GM18873 (cell line): ENCODE results near the gene CUEDC1.
A peak's percentile ranks its signal among the peaks of the same experiment; 100 is the strongest.
"Not testable (repeated sequence)": the region's sequence is repeated elsewhere in the genome, so short reads cannot be mapped to it uniquely, and the experiment has no call there.

Experiments used
- ATAC-seq: cut with Tn5 transposase; IDR thresholded peaks from one replicate; pipeline ENCODE4 v1.9.1; 2021; ENCODE audit warnings: mild to moderate bottlenecking, moderate library complexity, moderate number of reproducible peaks; ENCODE audit not compliant: unreplicated experiment, low FRiP score

The CUEDC1 gene

GRCh38 chr17:57958391-57958790 is 3.2 kb upstream of the CUEDC1 start:
- not testable (repeated sequence) for ATAC-seq

DNA sequence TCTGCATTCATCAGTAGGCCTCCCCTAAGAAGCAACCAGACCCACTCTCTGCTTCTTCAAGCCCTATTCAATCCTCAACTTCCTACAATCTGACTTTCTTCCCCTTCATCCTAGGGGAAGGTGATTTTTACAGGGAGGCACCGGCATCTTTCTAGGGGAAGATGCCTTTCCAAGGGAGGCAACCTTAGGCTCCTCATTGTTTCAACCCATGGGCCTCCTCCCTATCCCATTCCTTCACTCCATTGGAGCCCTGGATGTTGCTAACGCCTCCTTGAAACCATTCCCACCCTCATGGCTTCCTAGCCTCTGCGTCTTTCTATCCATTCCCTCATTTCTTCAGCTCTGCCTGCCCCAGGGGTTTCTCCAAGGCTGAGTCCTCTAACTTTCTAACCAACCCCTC is 2.7 kb upstream of the CUEDC1 start:
- ATAC-seq: no peak

DNA sequence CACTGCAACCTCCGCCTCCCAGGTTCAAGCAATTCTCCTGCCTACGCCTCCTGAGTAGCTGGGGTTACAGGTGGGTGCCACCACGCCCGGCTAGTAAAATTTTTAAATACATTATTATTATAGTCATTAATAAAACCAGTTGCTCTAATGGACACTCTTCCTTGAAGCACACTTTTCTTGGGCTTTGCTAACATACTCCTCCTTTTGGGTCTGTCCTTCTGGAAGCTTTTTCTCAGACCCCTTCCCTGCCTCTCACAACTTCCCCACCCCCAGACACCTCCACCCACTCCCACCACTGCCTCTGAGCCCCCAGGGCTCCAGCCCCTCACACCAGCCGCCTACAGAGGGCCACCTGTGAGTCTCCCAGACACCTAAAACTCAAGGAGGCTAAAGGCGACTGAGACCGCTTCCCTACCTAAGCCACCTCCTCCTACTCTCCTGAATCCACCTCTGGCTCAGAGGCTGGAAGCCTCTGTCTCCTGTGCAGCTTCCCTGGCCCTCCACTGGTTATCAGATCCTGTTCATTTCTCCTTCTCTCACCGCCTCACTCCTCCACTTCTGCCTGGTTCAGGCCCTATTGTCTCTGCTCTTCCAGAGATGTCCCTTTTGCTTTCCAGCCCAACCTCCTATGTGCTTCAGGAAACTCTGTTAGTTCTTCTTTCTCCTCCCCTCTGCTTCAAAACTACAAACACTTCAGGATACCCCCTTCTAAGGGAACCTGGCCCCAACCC is 2.1 kb upstream of the CUEDC1 start:
- ATAC-seq: no peak

GRCh38 chr17:57956291-57957119 is 1.3 kb upstream of the CUEDC1 start:
- ATAC-seq: peak; percentile 63

GRCh38 chr17:57954397-57955182 is 622 bp downstream of the CUEDC1 start:
- ATAC-seq: no peak

- no peak for ATAC-seq
Measured at GRCh38 chr17:57953705-57954396, 1.4 kb downstream of the CUEDC1 start.

- no peak for ATAC-seq
Measured at GRCh38 chr17:57953219-57953618, 2.0 kb downstream of the CUEDC1 start.

DNA sequence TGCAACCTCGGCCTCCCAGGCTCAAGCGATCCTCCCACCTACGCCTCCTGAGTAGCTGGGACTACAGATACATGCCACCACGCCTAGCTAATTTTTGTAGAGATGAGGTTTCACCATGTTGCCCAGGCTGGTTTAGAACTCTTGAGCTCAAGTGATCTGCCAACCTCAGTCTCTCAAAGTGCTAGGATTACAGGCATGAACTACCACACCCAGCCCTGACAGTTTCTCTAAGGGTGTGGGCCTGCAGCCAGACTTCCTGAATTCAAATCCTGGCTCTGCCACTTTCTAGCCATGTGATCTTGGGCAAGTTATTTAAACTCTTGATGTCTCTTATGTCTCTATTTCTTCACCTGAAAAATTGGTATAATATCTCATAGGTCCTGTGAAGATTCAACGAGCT is 5.6 kb downstream of the CUEDC1 start:
- no peak for ATAC-seq

DNA sequence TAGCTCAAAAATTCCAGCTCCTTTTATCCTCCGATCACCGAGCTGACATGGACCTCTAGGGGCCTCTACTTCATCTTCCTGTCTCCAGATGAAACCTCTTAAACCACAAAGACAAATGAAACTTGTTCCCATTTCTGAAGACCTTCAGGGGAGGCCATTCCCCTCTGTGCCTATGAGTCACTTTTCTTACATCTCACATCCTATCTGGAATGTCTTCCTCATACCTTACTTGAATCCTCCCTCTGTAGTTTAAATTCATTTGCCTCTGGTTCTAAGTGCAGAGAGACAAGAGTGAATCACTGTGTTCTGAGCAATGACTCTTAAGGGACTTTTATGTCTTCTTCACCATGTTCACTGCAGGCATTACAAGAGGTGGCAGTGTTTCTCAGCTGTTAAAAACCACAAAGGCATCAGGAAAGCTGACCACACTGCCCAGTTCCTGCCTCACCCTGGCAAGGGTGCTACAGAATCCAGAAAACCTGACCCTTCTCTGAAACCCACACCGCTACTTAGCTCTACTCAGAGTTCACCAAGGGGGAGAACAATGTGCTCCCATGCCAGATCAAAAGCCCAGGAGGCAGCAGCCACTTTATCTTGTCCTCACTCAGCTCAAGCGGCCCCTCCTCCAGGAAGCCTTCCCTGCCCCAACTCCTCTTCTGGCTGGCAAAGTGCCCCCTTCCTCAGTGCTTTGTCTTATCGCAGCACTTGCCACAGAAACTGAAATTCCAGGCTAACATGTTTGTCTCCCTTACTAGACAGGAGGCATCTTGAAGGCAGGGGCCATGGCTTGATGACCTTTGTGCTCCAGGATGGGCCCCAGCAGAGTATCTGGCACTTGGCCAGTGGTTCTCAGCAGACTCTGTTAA is 6.4 kb downstream of the CUEDC1 start:
- ATAC-seq: no peak

- ATAC-seq: no peak
Measured at GRCh38 chr17:57948169-57948554, 7.0 kb downstream of the CUEDC1 start.

DNA sequence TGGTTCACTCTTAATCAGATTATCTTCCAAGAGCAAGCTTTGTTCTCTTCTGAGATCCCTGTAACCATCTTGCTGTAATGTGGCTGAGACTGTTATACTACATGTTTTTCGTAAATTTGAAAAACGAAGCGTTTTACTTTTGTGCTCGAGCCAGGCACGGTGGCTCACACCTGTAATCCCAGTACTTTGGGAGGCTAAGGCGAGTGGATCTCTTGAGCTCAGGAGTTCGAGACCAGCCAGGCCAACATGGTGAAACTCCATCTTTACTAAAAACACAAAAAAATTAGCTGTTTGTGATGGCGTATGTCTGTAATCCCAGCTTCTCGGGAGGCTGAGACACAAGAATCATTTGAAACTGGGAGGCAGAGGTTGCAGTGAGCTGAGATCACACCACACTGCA is 7.8 kb downstream of the CUEDC1 start:
- ATAC-seq: no peak

- peak; percentile 88 for ATAC-seq
Measured at GRCh38 chr17:57946798-57947358, 8.3 kb downstream of the CUEDC1 start.

DNA sequence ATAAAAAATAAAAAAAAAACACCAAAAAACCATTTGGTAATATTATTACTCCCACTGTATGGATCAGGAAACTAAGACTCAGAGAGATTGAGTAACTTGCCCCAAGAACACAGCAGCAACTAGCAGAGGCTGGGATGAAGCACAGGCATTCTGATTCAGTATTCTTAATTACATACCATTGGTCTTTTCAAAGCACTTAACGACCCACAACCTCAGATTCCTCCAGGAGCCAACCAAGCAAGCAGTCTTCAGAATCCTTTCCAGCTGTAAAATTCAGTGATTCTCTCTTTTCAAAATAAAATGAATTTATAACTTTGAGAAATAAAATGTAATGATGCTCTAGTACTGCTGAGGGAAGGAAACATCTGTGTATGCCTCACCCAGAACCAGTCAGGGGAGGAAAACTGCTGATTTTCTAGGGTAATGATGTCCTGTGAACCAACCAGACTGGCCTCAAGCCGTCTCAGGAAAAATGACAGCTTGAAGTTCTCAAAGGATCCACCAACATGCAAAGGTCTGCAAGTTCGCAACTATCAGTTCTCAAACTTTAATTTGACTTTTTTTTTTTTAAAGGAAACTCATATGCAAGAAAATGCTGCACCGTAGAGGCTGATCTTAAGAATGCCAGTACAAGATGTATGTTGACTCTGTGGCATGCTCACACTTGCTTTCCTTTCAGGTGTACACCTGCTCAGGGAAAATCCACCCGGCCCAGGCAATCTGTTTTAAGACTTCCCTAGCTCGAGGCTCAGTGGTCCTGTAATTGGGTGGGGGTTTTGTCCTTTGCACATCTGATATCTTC is 9.0 kb downstream of the CUEDC1 start:
- peak; percentile 4 for ATAC-seq

GRCh38 chr17:57944908-57945307 is 10.3 kb downstream of the CUEDC1 start:
- ATAC-seq: no peak

GRCh38 chr17:57943645-57944044 is 11.6 kb downstream of the CUEDC1 start:
- no peak for ATAC-seq

- ATAC-seq: no peak
Measured at GRCh38 chr17:57943140-57943539, 12.1 kb downstream of the CUEDC1 start.

DNA sequence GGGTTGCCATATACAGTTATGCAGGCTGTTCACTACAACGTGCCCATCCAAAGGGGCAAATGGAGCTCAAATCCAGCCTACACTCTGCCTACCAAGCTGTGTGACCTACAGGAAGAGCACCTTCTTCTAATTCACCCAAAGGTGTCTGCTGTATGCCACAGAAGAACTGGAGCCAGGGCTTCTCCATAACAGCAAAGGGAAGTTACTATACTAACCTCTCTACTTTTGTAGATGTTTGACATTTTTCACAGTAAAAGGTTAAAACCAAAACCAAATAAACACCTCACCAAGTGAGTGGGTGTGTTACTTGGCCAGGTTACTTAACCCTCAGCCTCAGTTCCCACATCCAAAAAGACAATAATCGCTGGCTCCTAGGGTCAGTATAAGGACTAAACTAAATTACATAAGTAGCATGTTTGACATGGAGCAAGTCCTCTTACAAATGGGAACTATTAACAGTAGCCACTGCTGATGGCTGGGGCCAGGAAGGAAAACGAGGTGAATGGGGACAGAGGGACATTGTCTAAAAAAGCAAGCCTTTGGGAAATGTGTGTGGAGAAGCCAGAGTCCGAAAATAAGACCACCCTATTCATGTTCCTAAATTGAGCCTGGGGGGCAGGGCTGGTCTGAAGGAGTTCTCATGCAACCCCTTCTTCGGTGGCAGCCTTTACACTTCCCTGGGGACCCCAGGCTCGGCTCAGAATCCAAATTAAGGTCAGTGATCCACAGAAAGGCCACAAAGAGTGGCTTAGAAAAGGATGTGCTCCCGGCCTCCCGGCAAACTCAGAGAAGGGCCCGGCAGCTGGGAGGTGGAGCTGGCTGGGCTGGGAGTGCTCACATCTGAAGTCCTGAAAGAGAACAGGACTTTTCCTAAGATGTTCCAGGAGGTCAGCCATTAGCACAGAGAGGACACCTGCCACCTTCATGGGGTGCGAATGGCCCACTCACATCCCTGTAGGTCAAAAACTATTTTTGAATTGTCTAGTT is 13.5 kb downstream of the CUEDC1 start:
- ATAC-seq: no peak
